Kidney (tissue), 14 donors: ENCODE measurements around the gene IGF2BP1. TPM values are rescaled to one million over a fixed set of nuclear protein-coding genes. Genes with fewer than 3 reads are reported as not detected.

Experiments used
- DNase-seq, 5 donors: peaks; one replicate each; pipeline ENCODE4 v3.0.0-alpha.2; 2013 to 2020
- FAIRE-seq: peaks from 2 replicates; lab custom pipeline; 2012; peaks lifted over from hg19 to GRCh38; lab: Jason Lieb, UNC
- H3K27ac ChIP-seq, 2 donors: one replicate each; pipeline ENCODE4 v1.7.0; 2013; ENCODE audit warnings: low read depth in 2 of 2, low read length in 2 of 2, inconsistent platforms in 1 of 2
- H3K27me3 ChIP-seq: one replicate; pipeline ENCODE4 v1.7.1; 2013; ENCODE audit warnings: low read length, inconsistent platforms; ENCODE audit not compliant: control insufficient read depth, insufficient read depth
- H3K36me3 ChIP-seq, 3 donors: one replicate each; pipeline versions ENCODE4 v1.7.0 to v1.7.1; 2013; ENCODE audit warnings: low read length in 3 of 3, control low read depth in 1 of 3, inconsistent platforms in 1 of 3; ENCODE audit not compliant: insufficient read depth in 3 of 3, control insufficient read depth in 2 of 3
- H3K4me1 ChIP-seq, 3 donors: one replicate each; pipeline versions ENCODE4 v1.7.0 to v1.7.1; 2013; ENCODE audit warnings: low read length in 3 of 3, inconsistent platforms in 1 of 3, low read depth in 1 of 3; ENCODE audit not compliant: control insufficient read depth in 2 of 3, insufficient read depth in 2 of 3
- H3K4me3 ChIP-seq, 3 donors: one replicate each; pipeline versions ENCODE4 v1.7.0 to v1.8.1; 2013; ENCODE audit warnings: low read length in 3 of 3, control low read depth in 1 of 3, inconsistent platforms in 1 of 3
- H3K9ac ChIP-seq, 3 donors: one replicate each; pipeline versions ENCODE4 v1.7.0 to v1.7.1; 2013; ENCODE audit warnings: low read length in 3 of 3, control low read depth in 1 of 3, inconsistent platforms in 1 of 3
- H3K9me3 ChIP-seq, 3 donors: one replicate each; pipeline versions ENCODE4 v1.7.0 to v1.7.1; 2013; ENCODE audit warnings: low read length in 3 of 3, control low read depth in 1 of 3, inconsistent platforms in 1 of 3; ENCODE audit not compliant: control insufficient read depth in 2 of 3, insufficient read depth in 1 of 3
- intact Hi-C: fragments of 100-400 bp; cut with DNase I; formaldehyde crosslinking; loops from one replicate; pipeline ENCODE4 v1.11.1; 2022
- polyA plus RNA-seq: library from polyadenylated mRNA; stranded (reverse); fragments of 350-450 nt; fragmentation: Illumina TruSeq; extraction: RNeasy Lipid Tissue Mini Kit (QIAGEN cat#74804); gene quantifications from one replicate; pipeline ENCODE4 v1.2.3, GENCODE V29; 2014; ENCODE audit warnings: low read depth, low replicate concordance; ENCODE audit not compliant: insufficient read depth
- total RNA-seq: library from RNA; stranded (reverse); fragmentation: NEBNext Ultra II Directional; extraction: Animal tissue kit (Norgen Biotek cat#: 25700); gene quantifications from one replicate; pipeline ENCODE4 v1.2.1, GENCODE V29; 2021
- TF ChIP-seq, protein P1 (sequence below): IDR thresholded peaks from 3 replicates; pipeline ENCODE4 v1.5.1; 2012; ENCODE audit warnings: mild to moderate bottlenecking, moderate library complexity, borderline replicate concordance; ENCODE audit not compliant: insufficient read depth; ENCODE audit errors: extremely low read depth
- donor health status: control.
- donor health status: control.
- donor health status: control.
- donor health status: control.
- donor health status: control.
- donor health status: DM: yes; HTN: yes; CAD: no.
- donor health status: Normal renal cell carcinoma (clear cell type).

The IGF2BP1 gene
- total and polyA plus RNA-seq, 2 donors from 2014 or later = 1.3 to 1.5 TPM

DNA sequence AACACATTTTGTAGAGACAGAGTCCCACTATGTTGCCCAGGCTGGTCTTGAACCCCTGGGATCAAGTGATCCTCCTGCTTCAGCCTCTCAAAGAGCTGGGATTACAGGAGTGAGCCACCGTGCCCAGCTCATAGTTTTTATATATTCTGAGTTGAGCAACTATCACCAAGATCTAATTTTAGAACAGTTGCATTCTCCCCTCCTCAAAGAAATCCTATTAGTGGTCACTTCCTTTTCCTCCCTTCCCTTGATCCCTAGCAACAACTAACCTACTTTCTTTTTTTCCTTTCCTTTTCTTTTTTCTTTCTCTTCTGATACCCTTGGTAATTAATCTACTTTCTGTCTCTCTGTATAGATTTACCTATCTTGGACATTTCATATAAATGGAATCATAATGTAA, 73.9 kb downstream of the IGF2BP1 start:
- H3K9me3 ChIP-seq = no peaks in the 10 kb centered on the region
- intact Hi-C loops = no loop called here
- H3K27me3 ChIP-seq = no peaks in the 10 kb centered on the region
- FAIRE-seq = no peak
- no peak for DNase-seq
- H3K4me1 ChIP-seq = no peaks in the 10 kb centered on the region
- H3K36me3 ChIP-seq = no peaks in the 10 kb centered on the region
- H3K27ac ChIP-seq = no peak overlapping the region
- TF ChIP-seq, protein P1, sequence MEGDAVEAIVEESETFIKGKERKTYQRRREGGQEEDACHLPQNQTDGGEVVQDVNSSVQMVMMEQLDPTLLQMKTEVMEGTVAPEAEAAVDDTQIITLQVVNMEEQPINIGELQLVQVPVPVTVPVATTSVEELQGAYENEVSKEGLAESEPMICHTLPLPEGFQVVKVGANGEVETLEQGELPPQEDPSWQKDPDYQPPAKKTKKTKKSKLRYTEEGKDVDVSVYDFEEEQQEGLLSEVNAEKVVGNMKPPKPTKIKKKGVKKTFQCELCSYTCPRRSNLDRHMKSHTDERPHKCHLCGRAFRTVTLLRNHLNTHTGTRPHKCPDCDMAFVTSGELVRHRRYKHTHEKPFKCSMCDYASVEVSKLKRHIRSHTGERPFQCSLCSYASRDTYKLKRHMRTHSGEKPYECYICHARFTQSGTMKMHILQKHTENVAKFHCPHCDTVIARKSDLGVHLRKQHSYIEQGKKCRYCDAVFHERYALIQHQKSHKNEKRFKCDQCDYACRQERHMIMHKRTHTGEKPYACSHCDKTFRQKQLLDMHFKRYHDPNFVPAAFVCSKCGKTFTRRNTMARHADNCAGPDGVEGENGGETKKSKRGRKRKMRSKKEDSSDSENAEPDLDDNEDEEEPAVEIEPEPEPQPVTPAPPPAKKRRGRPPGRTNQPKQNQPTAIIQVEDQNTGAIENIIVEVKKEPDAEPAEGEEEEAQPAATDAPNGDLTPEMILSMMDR = no peak
- H3K4me3 ChIP-seq = no peak overlapping the region
- H3K9ac ChIP-seq = no peak overlapping the region

DNA sequence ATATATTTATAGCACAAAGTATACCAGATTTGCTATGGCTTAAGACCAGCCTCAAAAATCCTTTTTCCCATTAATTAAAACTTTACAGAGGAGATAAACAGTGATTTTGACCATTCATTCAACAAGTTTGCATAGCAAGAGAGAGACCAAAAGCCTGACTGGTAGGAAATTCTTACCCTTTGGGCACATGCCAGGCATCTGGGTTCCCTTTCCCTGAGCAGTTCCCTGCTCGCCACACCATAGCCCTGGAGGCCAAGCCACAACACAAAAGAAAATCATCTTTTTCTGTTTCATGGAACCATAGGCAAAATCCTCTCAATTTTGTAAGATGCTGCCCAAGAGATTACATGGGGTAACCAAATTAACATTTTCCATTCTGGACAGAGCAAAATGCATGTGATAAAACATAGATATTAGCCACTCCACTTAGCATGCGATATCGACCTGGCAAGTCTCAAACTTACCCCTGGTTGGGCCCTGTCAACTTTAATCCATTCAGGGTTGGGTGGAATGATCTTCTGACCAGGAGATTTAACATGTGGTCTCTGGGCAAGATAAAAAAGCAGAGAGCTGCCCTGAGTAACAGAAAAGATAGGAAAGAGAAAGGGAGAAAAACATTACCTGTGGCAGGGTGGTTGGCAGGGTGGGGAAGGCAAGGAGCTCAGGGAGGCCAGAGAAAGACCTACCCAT, 77.8 kb downstream of the IGF2BP1 start:
- no peaks in the 10 kb centered on the region for H3K27me3 ChIP-seq
- H3K27ac ChIP-seq = no peak overlapping the region
- no peaks in the 10 kb centered on the region for H3K9me3 ChIP-seq
- TF ChIP-seq, protein P1 = no peak
- no peak for FAIRE-seq
- no peaks in the 10 kb centered on the region for H3K4me1 ChIP-seq
- no peak overlapping the region for H3K9ac ChIP-seq
- H3K4me3 ChIP-seq = no peak overlapping the region
- intact Hi-C loops = no loop called here
- no peak for DNase-seq
- H3K36me3 ChIP-seq = no peaks in the 10 kb centered on the region

DNA sequence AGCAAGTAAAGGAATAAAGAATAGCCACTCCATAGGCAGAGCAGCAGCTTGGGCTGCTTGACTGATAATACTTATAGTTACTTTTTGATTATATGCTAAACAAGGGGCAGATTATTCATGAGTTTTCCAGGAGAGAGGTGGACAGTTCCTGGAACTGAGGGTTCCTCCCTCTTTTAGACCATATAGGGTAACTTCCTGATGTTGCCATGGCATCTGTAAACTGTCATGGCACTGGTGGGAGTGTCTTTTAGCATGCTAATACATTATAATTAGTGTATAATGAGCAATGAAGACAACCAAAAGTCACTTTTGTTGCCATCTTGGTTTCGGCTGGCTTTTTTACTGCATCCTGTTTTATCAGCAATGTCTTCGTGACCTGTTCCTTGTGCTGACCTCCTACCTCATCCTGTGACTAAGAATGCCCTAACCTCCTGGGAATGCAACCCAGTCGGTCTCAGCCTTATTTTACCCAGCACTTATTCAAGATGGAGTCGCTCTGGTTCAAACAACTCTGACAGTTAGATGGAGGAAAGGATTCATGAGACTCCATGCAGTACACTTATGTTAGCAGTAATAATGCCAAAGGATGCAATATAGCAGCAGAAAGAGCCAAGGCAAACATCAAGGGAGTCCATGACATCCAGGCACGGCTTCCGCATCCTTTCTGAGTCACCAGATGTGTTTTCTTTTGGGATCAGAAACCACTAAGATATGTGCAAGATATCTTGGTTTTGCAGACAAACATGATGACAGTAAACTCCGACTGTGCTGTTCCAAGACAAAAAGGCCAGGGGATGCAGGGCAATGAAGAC, 79.6 kb downstream of the IGF2BP1 start:
- Histone ChIP-seq H3K9ac (no peak overlapping the region), H3K4me3 (no peak overlapping the region), H3K9me3 (no peaks in the 10 kb centered on the region), H3K36me3 (no peaks in the 10 kb centered on the region), H3K27ac (no peak overlapping the region), H3K4me1 (no peaks in the 10 kb centered on the region), H3K27me3 (no peaks in the 10 kb centered on the region)
- TF ChIP-seq, protein P1 = no peak
- intact Hi-C loops = no loop called here
- no peak for FAIRE-seq
- no peak for DNase-seq
